Mucosa of descending colon (tissue), 3 donors: ENCODE results near the gene SSR4. TPM values are rescaled to one million over a fixed set of nuclear protein-coding genes. Genes with fewer than 3 reads are reported as not detected.
A peak's percentile ranks its signal among the peaks of the same experiment; 100 is the strongest.

Experiments
- ATAC-seq: fragments of 200-7000 bp; cut with Tn5 transposase; one replicate; pipeline ENCODE4 v1.9.1; 2020; ENCODE audit warnings: mild to moderate bottlenecking, moderate library complexity
- DNase-seq, 3 donors: peaks; one replicate each; pipeline ENCODE4 v3.0.0-alpha.2; 2020
- H3K36me3 ChIP-seq: fragments of 200-600 bp; one replicate; pipeline ENCODE4 v1.8.0; 2021; ENCODE audit warnings: low read depth, mild to moderate bottlenecking
- H3K4me1 ChIP-seq: fragments of 200-600 bp; one replicate; pipeline ENCODE4 v1.8.0; 2021; ENCODE audit warnings: low read depth, mild to moderate bottlenecking
- H3K4me3 ChIP-seq: fragments of 200-600 bp; one replicate; pipeline ENCODE4 v1.8.0; 2021; ENCODE audit warnings: mild to moderate bottlenecking
- H3K9me3 ChIP-seq: fragments of 200-600 bp; one replicate; pipeline ENCODE4 v1.8.0; 2021; ENCODE audit warnings: mild to moderate bottlenecking
- CTCF ChIP-seq: fragments of 200-600 bp; IDR thresholded peaks from one replicate; pipeline ENCODE4 v1.8.0; 2022; ENCODE audit warnings: antibody characterized with exemption, mild to moderate bottlenecking
- intact Hi-C, 2 donors: fragments of 100-400 bp; cut with DNase I in 1 of 2; cut with micrococcal nuclease in 1 of 2; formaldehyde crosslinking; loops; one replicate each; pipeline versions ENCODE4 v1.11.0 to v1.11.1; 2022; cut with DNase I, micrococcal nuclease
- total RNA-seq, 3 donors: library from RNA; stranded (reverse); fragmentation: NEBNext Ultra II Directional in 2 of 3; extraction: Animal tissue kit (Norgen Biotek cat#: 25700) in 2 of 3; gene quantifications; one replicate each; pipeline versions ENCODE4 v1.2.1 to v1.2.4, GENCODE V29; 2021 to 2023
- donor health status: DM: no; HTN: no; CAD: no; lungs with moderate emphysema.
- donor health status: DM: no; HTN: no; CAD: no.
- donor health status: DM: no; HTN: yes; CAD: no.

The SSR4 gene
- total RNA-seq, 3 donors from 2014 or later, result 129 to 297 (median 174) TPM

DNA sequence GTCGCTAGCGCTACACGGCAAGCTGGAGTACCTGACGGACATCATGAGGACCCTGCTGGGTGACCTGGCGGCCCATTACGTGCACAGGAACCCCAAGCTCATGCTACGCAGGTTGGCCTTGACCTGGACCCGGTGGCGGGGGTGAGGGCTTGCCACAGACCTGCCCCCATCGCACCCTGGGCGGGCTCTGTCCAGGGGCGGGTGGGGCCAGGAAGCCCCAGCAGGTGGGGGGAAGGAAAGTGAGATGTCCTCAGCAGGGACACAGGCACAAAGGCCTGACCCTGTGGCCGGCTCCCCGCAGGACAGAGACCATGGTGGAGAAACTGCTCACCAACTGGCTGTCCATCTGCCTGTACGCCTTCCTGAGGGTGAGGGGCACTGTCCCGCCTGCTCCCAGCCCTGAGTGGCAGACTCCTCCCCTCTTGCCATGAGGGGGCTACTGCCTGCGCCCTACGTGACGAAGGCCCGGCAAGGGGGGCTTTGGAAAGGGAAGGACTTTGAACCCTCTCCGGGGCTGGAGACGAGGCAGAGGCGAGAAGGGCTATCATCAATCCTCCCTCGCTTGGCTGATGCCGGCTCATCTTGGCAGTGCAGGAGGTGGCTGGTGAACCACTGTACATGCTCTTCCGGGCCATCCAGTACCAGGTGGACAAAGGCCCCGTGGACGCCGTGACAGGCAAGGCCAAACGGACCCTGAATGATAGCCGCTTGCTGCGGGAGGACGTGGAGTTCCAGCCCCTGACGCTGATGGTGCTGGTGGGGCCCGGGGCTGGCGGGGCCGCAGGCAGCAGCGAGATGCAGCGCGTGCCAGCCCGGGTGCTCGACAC lies 19.0 kb upstream of the SSR4 start:
- TF ChIP-seq CTCF, result no peak
- intact Hi-C loops, result no loop called here
- H3K4me1 ChIP-seq, result no peaks in the 10 kb centered on the region
- DNase-seq (peak in 2 of 3 donors; percentile 12 to 39), ATAC-seq (no peak)
- no peaks in the 10 kb centered on the region for H3K36me3 ChIP-seq
- H3K9me3 ChIP-seq, result no peaks in the 10 kb centered on the region
- no peak overlapping the region for H3K4me3 ChIP-seq

GRCh38 chrX:153776120-153776599 lies 18.3 kb upstream of the SSR4 start:
- H3K36me3 ChIP-seq, result no peaks in the 10 kb centered on the region
- peak in 1 of 3 donors; percentile 8 for DNase-seq
- no peak for TF ChIP-seq CTCF
- intact Hi-C loops, result no loop called here
- ATAC-seq, result no peak
- H3K4me1 ChIP-seq, result no peaks in the 10 kb centered on the region
- no peaks in the 10 kb centered on the region for H3K9me3 ChIP-seq
- no peak overlapping the region for H3K4me3 ChIP-seq

DNA sequence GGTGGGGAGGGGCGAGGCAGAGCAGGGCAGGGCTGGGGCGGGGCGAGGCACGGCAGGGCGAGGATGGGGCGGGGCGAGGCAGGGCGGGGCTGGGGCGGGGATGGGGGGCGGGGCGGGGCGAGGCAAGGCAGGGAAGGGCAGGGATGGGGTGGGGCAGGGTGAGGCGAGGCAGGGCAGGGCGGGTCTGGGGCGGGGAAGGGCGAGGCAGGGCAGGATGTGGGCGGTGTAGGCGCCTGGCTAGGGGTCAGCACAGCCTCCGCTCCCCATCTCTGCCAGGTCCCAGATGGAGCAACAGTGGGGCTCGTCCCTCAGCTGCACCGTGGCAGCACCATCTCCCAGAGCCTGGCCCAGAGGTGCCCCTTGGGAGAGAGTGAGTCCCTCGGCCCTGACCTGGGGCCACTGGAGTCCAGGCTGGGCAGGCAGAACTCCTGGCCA lies 17.8 kb upstream of the SSR4 start:
- no peak for TF ChIP-seq CTCF
- H3K36me3 ChIP-seq, result no peaks in the 10 kb centered on the region
- no peaks in the 10 kb centered on the region for H3K9me3 ChIP-seq
- no peak for ATAC-seq
- H3K4me1 ChIP-seq, result no peaks in the 10 kb centered on the region
- DNase-seq, result peak in 2 of 3 donors; percentile 16 to 43
- no peak overlapping the region for H3K4me3 ChIP-seq
- intact Hi-C loops, result no loop called here

- H3K4me3 ChIP-seq, result no peak overlapping the region
- ATAC-seq (no peak), DNase-seq (peak in 2 of 3 donors; percentile 6 to 38)
- no peaks in the 10 kb centered on the region for H3K36me3 ChIP-seq
- intact Hi-C loops, result no loop called here
- no peaks in the 10 kb centered on the region for H3K9me3 ChIP-seq
- no peaks in the 10 kb centered on the region for H3K4me1 ChIP-seq
- no peak for TF ChIP-seq CTCF
These were observed 17.0 kb upstream of the SSR4 start for GRCh38 chrX:153777261-153778090.

DNA sequence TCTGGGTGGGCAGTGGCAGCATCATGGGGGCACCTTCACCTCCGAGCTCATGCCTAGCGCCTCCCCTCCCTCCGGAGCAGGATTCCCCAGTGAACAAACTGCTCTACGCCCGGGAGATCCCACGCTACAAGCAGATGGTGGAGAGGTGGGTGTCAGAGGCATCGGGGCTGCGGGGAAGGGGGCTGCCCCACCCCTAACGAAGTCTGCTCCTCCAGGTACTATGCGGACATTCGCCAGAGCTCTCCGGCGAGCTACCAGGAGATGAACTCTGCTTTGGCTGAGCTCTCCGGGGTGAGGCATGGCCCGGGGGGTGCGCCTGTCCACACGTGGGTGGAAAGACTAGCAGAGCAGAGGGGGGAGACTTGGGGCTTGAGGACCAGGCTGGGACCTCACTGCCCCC lies 16.3 kb upstream of the SSR4 start:
- Histone ChIP-seq H3K4me1 (no peaks in the 10 kb centered on the region), H3K9me3 (no peaks in the 10 kb centered on the region), H3K36me3 (no peaks in the 10 kb centered on the region), H3K4me3 (no peak overlapping the region)
- ATAC-seq, result no peak
- intact Hi-C loops, result no loop called here
- TF ChIP-seq CTCF, result no peak
- DNase-seq, result peak in 1 of 3 donors; percentile 46
